SKM-1 treated with dmso at 0.1 percent for 144 hours (cell line): Measurements from ENCODE around the gene CHD9.

Experiments
- DNase-seq: peaks from one replicate; lab custom pipeline; 2025; ENCODE audit not compliant: unreplicated experiment; lab: John Stamatoyannopoulos, UW

The CHD9 gene

GRCh38 chr16:53191413-53191812 is 136.6 kb downstream of the CHD9 start:
- DNase-seq, result no peak

GRCh38 chr16:53198933-53199332 is 144.1 kb downstream of the CHD9 start:
- no peak for DNase-seq

- DNase-seq, result no peak
These were observed 147.1 kb downstream of the CHD9 start for GRCh38 chr16:53201900-53202299.

GRCh38 chr16:53202398-53202797 is 147.6 kb downstream of the CHD9 start:
- no peak for DNase-seq

- DNase-seq, result peak; percentile 71
These were observed 153.3 kb downstream of the CHD9 start for GRCh38 chr16:53207810-53208752.

GRCh38 chr16:53209429-53209828 is 154.6 kb downstream of the CHD9 start:
- DNase-seq, result no peak

- no peak for DNase-seq
These were observed 155.1 kb downstream of the CHD9 start for GRCh38 chr16:53209877-53210276.

GRCh38 chr16:53211253-53211652 is 156.5 kb downstream of the CHD9 start:
- no peak for DNase-seq

GRCh38 chr16:53212893-53213223 is 158.1 kb downstream of the CHD9 start:
- DNase-seq, result no peak

GRCh38 chr16:53213542-53213941 is 158.8 kb downstream of the CHD9 start:
- no peak for DNase-seq

GRCh38 chr16:53216798-53217197 is 162.0 kb downstream of the CHD9 start:
- peak; percentile 29 for DNase-seq

- no peak for DNase-seq
These were observed 164.6 kb downstream of the CHD9 start for GRCh38 chr16:53219371-53219770.

- DNase-seq, result no peak
These were observed 165.1 kb downstream of the CHD9 start for GRCh38 chr16:53219795-53220454.

- no peak for DNase-seq
These were observed 165.8 kb downstream of the CHD9 start for GRCh38 chr16:53220585-53220984.

- peak; percentile 40 for DNase-seq
These were observed 170.3 kb downstream of the CHD9 start for GRCh38 chr16:53224951-53225533.

- no peak for DNase-seq
These were observed 178.2 kb downstream of the CHD9 start for GRCh38 chr16:53232826-53233529.

GRCh38 chr16:53234836-53235235 is 180.0 kb downstream of the CHD9 start:
- DNase-seq, result no peak

- DNase-seq, result no peak
These were observed 181.1 kb downstream of the CHD9 start for GRCh38 chr16:53235851-53236250.

- no peak for DNase-seq
These were observed 194.5 kb downstream of the CHD9 start for GRCh38 chr16:53249331-53249730.

- no peak for DNase-seq
These were observed 202.2 kb downstream of the CHD9 start for GRCh38 chr16:53257001-53257400.

GRCh38 chr16:53258809-53259208 is 204.0 kb downstream of the CHD9 start:
- no peak for DNase-seq
